ENCODE measurements around the gene SF3A2. TPM values are rescaled to one million over a fixed set of nuclear protein-coding genes. Genes with fewer than 3 reads are reported as not detected.

SF3A2 gene
- total RNA-seq, 8 experiments from 2014 or later = 13.1 to 72.6 (median 49.9) TPM

DNA sequence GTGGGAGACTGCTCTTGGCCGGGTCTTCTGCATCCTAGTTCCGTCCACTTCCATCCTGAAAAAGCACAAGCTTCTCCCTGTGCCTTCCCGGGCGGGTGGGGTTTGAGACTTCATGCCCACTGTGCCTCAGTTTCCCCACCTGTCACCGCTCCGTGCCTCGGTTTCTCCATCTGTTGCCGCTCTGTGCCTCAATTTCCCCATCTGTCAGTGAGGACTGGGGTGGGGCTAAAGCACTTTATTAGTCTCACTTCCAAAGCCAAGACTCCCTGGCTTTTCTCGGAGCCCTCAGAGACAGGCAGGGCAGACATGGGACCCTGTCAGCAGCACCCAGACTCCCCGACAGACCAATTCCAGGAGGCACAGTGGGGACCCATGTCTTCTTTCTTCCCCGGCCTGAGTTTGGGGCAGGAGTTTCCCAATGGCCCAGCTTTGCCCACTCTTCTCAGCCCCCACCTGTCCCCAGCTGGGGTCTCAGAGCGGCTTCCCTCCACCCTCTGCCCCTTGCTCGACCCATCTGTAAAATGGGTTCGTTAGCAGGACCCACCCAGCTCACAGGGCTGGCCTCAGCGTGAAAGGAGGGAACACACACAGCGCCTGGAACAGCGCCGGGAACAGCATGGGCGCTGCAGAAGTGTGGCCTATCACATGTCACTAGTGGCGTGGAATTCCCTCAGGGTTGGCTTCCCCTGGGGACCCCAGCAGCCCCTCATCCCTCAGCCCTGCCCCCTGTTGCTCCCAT is 49.9 kb downstream of the SF3A2 start:
- ATAC-seq (replicated peaks in 6 of 8) = no peak
- no peak overlapping the region for H3K4me3 ChIP-seq
- peaks cover 12 to 19% of the 10 kb centered on the region in 2 donors for H3K4me1 ChIP-seq (replicated peaks in 1 of 2)
- 47 to 80% (median 62%) methylated on average over 2 to 8 of the region's 20 CpGs; no CpG with 5 or more reads in 4 of the 10 experiments for WGBS, 10 experiments
- in situ Hi-C loops (cut with MboI; ENCODE audit: low pct_unique_long_range_greater_than_20kb in 2 of 9, low sequenced_read_pairs in 9 of 9, unreplicated experiment in 9 of 9) = loop anchor here in 2 of 9 experiments (25.0 kb wide), 1 partner anchor 101 kb away; no protein-coding TSS in a partner anchor
- no peak overlapping the region for H3K27ac ChIP-seq

DNA sequence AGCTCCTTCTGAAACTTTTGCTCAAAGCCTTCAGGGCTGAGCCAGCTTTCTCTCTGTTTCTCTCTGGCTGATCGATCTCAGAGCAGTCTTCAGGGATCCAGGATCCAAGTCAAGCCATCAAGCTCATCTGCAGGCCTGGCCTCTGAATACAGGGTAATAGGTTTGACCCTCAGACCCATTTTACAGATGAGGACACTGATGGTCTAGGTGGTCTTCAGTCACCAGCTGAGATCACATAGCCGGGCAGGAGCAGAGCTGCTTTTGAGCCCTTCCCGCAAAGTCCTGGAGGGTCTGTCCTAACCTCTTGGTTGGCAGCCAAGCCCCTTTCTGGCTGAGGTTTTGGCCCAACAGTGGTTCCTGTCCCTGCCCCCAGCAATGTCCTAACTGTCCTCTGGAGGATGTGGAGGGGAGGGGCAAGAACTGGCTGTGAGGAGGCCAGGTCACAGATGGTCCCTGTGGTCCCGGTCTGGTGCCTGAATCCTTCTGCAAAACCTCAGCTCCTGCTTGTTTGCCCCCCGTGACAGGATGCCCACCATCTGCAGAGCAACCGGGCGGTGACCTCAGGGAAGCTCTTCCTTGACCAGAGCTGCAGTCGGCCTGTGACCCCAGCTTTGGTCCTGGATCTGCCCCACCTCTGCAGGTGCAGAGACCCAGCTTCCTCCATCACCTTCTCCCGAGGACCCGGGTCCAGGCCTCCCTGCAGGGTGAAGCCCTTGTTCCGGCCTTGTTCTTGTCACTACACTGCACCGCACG is 51.1 kb downstream of the SF3A2 start:
- ATAC-seq (replicated peaks in 6 of 8) = no peak
- Histone ChIP-seq H3K27ac (no peak overlapping the region), H3K4me1 (replicated peaks in 1 of 2) (peaks cover 12 to 16% of the 10 kb centered on the region in 2 donors), H3K4me3 (no peak overlapping the region)
- in situ Hi-C loops (cut with MboI; ENCODE audit: low pct_unique_long_range_greater_than_20kb in 2 of 9, low sequenced_read_pairs in 9 of 9, unreplicated experiment in 9 of 9) = loop anchor here in 2 of 9 experiments (25.0 kb wide), 1 partner anchor 100 kb away; no protein-coding TSS in a partner anchor
- 40 to 100% (median 57%) methylated on average over 1 to 6 of the region's 13 CpGs; no CpG with 5 or more reads in 3 of the 10 experiments for WGBS, 10 experiments

DNA sequence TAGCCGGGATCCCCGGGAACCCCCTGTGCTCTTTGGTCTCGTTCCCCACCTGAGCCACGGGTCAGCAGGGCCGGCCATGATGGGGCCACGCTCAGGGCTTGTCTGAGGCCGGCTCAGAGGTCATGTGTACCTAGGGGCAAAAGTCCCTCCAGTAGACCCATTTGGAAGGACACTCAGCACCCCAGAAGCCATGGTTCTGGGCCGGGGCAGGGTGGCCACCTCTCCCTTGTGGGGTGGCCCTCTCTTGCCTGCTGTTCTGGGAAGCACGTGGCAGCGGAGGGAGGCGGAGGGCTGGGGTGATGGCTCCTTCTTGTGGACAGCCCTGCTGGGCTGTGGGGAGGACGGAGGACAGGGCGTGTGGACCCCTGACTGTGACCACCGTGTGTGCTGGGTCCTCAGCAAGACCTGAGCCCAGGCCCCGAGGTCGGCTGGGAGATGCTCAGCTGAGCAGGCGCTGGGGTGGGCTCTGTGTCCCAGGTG is 51.8 kb downstream of the SF3A2 start:
- Histone ChIP-seq H3K4me1 (replicated peaks in 1 of 2) (peaks cover 12 to 16% of the 10 kb centered on the region in 2 donors), H3K27ac (no peak overlapping the region), H3K4me3 (no peak overlapping the region)
- no peak for ATAC-seq (replicated peaks in 6 of 8)
- 60 to 100% (median 67%) methylated on average over 1 to 9 of the region's 17 CpGs; no CpG with 5 or more reads in 5 of the 10 experiments for WGBS, 10 experiments
- in situ Hi-C loops (cut with MboI; ENCODE audit: low pct_unique_long_range_greater_than_20kb in 2 of 9, low sequenced_read_pairs in 9 of 9, unreplicated experiment in 9 of 9) = loop anchor here in 2 of 9 experiments (25.0 kb wide), 1 partner anchor 99 kb away; no protein-coding TSS in a partner anchor

DNA sequence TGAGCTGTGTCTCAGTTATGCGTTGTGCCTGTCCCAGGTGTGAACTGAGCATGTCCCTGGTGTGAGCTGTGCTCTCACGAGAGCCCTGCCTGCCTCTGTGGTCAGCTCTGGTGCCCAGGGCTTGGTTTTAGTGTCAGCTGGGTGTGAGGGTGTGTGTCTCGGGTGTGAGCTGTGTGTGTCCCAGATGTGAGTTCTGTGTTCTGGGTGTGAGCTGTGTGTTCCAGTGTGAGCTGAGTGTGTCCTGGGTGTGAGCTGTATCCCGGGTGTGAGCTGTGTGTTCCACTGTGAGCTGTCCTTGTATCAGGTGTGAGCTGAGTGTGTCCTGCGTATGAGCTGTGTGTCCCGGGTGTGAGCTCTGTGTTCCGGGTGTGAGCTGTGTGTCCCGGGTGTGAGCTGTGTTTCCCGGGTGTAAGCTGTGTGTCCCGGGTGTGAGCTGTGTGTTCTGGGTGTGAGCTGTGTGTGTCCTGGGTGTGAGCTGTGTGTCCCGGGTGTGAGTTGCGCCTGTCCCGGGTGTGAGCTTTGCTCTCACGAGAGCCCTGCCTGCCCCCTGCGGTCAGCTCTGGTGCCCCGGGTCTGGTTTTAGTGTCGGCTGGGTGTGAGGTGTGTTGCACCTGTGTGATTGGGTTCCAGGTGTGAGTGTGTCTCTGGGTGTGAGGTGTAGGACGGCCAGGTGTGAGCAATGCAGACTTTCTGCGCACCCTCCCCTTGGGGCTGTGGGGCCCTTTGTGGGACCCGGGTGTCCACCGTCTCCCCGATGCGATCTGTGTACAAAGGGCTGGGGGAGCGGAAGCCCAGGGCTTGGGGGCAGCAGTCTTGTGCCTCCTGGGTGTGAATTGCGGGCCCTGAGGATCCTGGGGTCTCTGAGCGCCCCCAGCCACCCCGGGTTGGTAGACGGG is 52.4 kb downstream of the SF3A2 start:
- Histone ChIP-seq H3K4me3 (peak overlapping the region in 1 of 5 donors; percentile 36), H3K4me1 (replicated peaks in 1 of 2) (peaks cover 12 to 16% of the 10 kb centered on the region in 2 donors), H3K27ac (no peak overlapping the region)
- in situ Hi-C loops (cut with MboI; ENCODE audit: low pct_unique_long_range_greater_than_20kb in 2 of 9, low sequenced_read_pairs in 9 of 9, unreplicated experiment in 9 of 9) = loop anchor here in 2 of 9 experiments (25.0 kb wide), 1 partner anchor 98 kb away; no protein-coding TSS in a partner anchor
- ATAC-seq (replicated peaks in 6 of 8) = no peak
- WGBS, 10 experiments = 47 to 90% (median 64%) methylated on average over 3 to 6 of the region's 28 CpGs; no CpG with 5 or more reads in 4 of the 10 experiments

DNA sequence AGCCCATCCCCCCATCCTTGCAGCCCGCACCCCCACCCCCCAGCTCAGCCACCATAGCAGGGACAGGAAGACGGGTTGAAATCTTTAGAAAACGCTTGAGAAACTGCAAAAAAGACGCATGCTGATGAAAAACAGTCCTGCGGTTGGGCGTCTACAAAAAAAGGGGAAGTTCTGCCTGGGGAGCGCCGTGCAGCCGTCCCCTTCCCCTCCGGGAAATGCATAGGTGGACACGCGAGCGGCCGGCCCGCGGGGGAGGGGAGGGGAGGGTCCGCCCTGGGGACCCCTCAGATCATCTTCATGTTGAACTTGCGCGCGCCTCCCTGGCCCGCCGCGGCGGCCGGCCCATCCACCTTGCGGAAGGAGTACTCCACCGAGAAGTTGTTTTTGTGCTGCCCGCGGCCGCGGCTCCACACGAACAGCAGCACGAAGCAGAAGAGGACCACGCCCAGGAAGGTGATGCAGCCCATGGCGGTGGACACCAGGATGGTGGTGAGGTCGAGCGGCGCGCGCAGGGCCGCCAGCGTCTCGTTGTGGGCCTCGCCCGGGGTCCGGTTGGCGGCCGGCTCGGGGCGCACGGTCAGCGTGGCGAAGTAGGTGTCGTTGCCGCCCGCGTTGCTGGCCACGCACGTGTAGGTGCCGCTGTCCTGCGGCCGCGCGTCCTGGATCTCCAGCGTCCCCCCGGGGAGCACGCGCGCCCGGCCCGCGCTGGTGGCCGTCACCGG is 53.3 kb downstream of the SF3A2 start:
- in situ Hi-C loops (cut with MboI; ENCODE audit: low pct_unique_long_range_greater_than_20kb in 2 of 9, low sequenced_read_pairs in 9 of 9, unreplicated experiment in 9 of 9) = loop anchor here in 2 of 9 experiments (25.0 kb wide), 1 partner anchor 97 kb away; no protein-coding TSS in a partner anchor
- H3K4me3 ChIP-seq = peak overlapping the region in 2 of 5 donors; percentile 12 to 36
- H3K27ac ChIP-seq = no peak overlapping the region
- H3K4me1 ChIP-seq (replicated peaks in 1 of 2) = peaks cover 17 to 23% of the 10 kb centered on the region in 2 donors
- WGBS, 10 experiments = 0 to 16% (median 5%) methylated on average over 2 to 10 of the region's 74 CpGs; no CpG with 5 or more reads in 7 of the 10 experiments
- ATAC-seq (replicated peaks in 6 of 8) = peak in 3 of 8 experiments; percentile 22 to 54 (median 42)

DNA sequence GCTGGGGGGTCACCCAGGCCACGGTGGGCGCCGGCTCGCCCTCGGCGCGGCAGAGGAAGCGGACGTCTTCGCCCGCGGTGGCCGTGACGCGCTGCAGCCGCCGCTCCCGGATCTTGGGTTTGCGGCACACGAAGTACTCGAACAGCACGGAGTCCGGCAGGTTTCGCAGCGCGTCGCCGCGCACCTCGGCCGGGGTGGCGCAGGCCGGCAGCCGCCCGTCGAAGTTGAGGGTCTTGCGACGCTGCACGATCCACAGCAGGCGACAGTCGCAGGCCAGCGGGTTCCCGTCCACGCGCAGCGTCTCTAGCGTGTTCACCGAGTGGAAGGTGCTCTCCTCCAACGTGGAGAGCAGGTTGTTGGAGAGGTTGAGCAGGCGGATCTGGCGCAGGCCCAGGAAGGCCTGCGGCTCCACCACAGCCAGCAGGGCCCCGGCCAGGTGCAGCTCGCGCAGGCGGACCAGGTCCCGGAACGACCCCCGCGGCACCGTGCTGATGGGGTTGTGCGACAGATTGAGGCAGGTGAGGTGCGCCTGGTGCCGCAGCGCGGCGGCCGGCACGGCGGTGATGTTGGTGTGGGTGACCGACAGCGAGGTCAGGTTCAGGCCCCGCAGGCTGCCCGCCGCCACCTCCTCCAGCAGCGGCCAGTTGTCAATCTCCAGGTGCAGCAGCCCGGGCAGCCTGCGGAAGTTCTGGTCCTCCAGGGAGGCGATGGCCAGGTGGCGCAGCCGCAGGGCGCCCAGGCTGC is 54.0 kb downstream of the SF3A2 start:
- WGBS, 10 experiments = 0 to 11% (median 6%) methylated on average over 8 to 30 of the region's 82 CpGs; no CpG with 5 or more reads in 6 of the 10 experiments
- Histone ChIP-seq H3K4me3 (peak overlapping the region in 4 of 5 donors; percentile 25 to 36 (median 34)), H3K4me1 (replicated peaks in 1 of 2) (peaks cover 24 to 30% of the 10 kb centered on the region in 2 donors), H3K27ac (no peak overlapping the region)
- in situ Hi-C loops (cut with MboI; ENCODE audit: low pct_unique_long_range_greater_than_20kb in 2 of 9, low sequenced_read_pairs in 9 of 9, unreplicated experiment in 9 of 9) = loop anchor here in 2 of 9 experiments (25.0 kb wide), 1 partner anchor 97 kb away; no protein-coding TSS in a partner anchor
- ATAC-seq (replicated peaks in 6 of 8) = no peak

DNA sequence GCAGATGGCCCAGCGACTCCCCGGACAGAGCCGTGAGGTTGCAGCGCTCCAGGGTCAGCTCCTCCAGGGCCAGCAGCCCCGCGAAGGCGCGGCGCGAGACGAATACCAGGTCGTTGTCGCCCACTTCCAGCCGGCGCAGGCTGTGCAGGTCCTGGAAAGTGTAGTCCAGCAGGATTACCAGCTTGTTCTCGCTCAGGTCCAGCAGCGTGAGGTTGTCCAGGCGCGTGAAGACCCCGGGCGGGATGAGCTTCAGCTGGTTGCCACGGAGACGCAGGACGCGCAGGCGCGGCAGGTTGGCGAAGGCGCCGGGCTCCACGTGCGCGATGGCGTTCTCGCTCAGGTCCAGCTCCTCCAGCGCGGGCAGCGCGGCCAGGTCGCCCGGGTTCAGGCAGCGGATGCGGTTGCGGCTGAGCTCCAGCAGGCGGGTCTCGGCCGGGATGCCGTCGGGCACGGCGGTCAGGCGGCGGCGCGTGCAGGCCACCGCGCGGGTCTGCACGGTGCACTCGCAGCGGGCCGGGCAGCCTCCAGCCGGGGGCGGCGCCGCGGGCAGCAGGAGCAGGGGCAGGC is 54.6 kb downstream of the SF3A2 start:
- Histone ChIP-seq H3K4me1 (replicated peaks in 1 of 2) (peaks cover 25 to 33% of the 10 kb centered on the region in 2 donors), H3K4me3 (peak overlapping the region; percentile 8 to 36 (median 34)), H3K27ac (no peak overlapping the region)
- in situ Hi-C loops (cut with MboI; ENCODE audit: low pct_unique_long_range_greater_than_20kb in 2 of 9, low sequenced_read_pairs in 9 of 9, unreplicated experiment in 9 of 9) = loop anchor here in 2 of 9 experiments (25.0 kb wide), 1 partner anchor 96 kb away; no protein-coding TSS in a partner anchor
- ATAC-seq (replicated peaks in 6 of 8) = peak in 5 of 8 experiments; percentile 67 to 77 (median 70)
- no CpG with 5 or more reads among the region's 67 CpGs for WGBS, 10 experiments

DNA sequence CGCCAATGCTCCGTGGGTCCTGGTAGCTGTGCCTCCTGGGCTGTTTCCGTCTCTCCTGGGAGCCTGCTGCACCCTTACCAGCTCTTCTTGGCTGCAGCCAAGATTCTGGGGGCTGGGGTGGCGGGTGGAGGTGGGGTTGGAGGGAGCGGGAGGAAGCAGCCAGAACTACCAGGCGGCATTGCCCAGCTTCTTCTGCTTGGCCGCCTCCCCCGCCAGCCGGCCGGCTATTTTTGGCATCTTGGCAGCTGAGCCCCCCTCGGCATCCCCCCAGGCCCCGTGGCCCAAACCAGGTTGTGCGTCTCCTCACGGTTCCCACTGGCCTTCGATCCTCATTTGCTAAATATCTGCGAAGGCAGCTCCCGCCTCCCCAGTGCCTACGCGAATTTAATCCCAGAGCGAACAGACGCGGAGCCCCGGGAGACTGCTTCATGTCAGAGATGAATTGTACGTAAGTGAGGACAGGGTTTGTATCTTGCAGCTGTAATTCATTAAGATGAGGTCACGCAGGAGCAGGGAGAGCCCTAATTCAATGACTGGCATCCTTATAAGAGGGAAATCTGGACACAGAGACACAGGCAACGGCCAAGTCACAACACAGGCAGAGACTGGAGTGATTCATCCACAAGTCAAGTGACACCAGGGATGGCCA is 58.2 kb downstream of the SF3A2 start:
- 0 to 40% (median 0%) methylated on average over 1 to 8 of the region's 26 CpGs; no CpG with 5 or more reads in 4 of the 10 experiments for WGBS, 10 experiments
- in situ Hi-C loops (cut with MboI; ENCODE audit: low pct_unique_long_range_greater_than_20kb in 2 of 9, low sequenced_read_pairs in 9 of 9, unreplicated experiment in 9 of 9) = loop anchor here in 2 of 9 experiments (25.0 kb wide), 1 partner anchor 92 kb away; no protein-coding TSS in a partner anchor
- H3K27ac ChIP-seq = peak overlapping the region in 1 of 2 donors; percentile 28
- no peak overlapping the region for H3K4me3 ChIP-seq
- H3K4me1 ChIP-seq (replicated peaks in 1 of 2) = peaks cover 23 to 29% of the 10 kb centered on the region in 2 donors
- peak; percentile 69 to 83 (median 78) for ATAC-seq (replicated peaks in 6 of 8)

DNA sequence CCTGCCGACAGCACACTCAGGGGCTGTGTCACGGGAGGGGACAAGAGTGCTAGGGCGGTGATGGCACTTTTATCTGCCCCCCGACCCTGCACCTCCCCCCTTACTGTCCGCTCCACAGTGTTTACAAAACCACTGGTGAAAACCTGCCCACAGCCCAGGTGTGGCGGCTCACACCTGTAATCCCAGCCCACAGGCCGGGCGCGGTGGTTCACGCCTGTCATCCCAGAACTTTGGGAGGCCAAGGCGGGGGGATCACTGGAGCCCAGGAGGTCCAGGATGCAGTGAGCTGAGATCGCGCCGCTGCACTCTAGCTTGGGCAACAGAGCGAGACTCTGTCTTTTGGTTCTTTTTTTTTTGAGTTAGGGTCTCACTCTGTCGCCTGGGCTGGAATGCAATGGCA is 59.5 kb downstream of the SF3A2 start:
- in situ Hi-C loops (cut with MboI; ENCODE audit: low pct_unique_long_range_greater_than_20kb in 2 of 9, low sequenced_read_pairs in 9 of 9, unreplicated experiment in 9 of 9) = loop anchor here in 2 of 9 experiments (25.0 kb wide), 1 partner anchor 91 kb away; no protein-coding TSS in a partner anchor
- no peak overlapping the region for H3K4me3 ChIP-seq
- no peak for ATAC-seq (replicated peaks in 6 of 8)
- WGBS, 10 experiments = 72 to 100% (median 83%) methylated on average over 1 to 6 of the region's 16 CpGs; no CpG with 5 or more reads in 5 of the 10 experiments
- no peak overlapping the region for H3K27ac ChIP-seq
- H3K4me1 ChIP-seq (replicated peaks in 1 of 2) = peaks cover 13 to 17% of the 10 kb centered on the region in 2 donors
